ENCODE measurements around the gene TRIO. TPM values are rescaled to one million over a fixed set of nuclear protein-coding genes. Genes with fewer than 3 reads are reported as not detected.

TRIO gene
- total RNA-seq, 1 experiment from 2014 or later = 99.8 TPM

GRCh38 chr5:14426521-14426920 lies 283.4 kb downstream of the TRIO start:
- POLR2A ChIA-PET (ENCODE audit: low non-redundant PET) = no interaction called here
- TF ChIP-seq EZH2 (IDR thresholded peaks at IDR 0.05; ENCODE audit: borderline replicate concordance, low read depth, low read length, poor library complexity, severe bottlenecking) (no peak), CTCF (conservative IDR thresholded peaks at IDR 0.05; ENCODE audit: low read depth, low read length) (no peak)
- no peaks in the 10 kb centered on the region for H3K9me3 ChIP-seq (ENCODE audit: low read depth, low read length, poor library complexity, severe bottlenecking)
- no peaks in the 10 kb centered on the region for H3K4me1 ChIP-seq (ENCODE audit: insufficient read depth, low read length, poor library complexity, severe bottlenecking)
- intact Hi-C loops (cut with micrococcal nuclease; ENCODE audit: unreplicated experiment) = no loop called here
- no peak overlapping the region for H3K4me3 ChIP-seq (ENCODE audit: low read depth, low read length, poor library complexity, severe bottlenecking)
- H3K27me3 ChIP-seq (replicated peaks; ENCODE audit: insufficient read depth, low read depth, low read length, poor library complexity) = no peaks in the 10 kb centered on the region
- peaks cover 2% of the 10 kb centered on the region for H3K36me3 ChIP-seq (ENCODE audit: insufficient read depth, low read length, poor library complexity, severe bottlenecking)
- no peak for DNase-seq (ENCODE audit: low spot score)
- CTCF ChIA-PET = no interaction called here
- BruUV-seq (replicated peaks) = no TSS peak
- no peak overlapping the region for H3K27ac ChIP-seq (ENCODE audit: low read depth, low read length, poor library complexity, severe bottlenecking)

- intact Hi-C loops (cut with micrococcal nuclease; ENCODE audit: unreplicated experiment) = no loop called here
- no peaks in the 10 kb centered on the region for H3K27me3 ChIP-seq (replicated peaks; ENCODE audit: insufficient read depth, low read depth, low read length, poor library complexity)
- H3K4me3 ChIP-seq (ENCODE audit: low read depth, low read length, poor library complexity, severe bottlenecking) = no peak overlapping the region
- no peak overlapping the region for H3K27ac ChIP-seq (ENCODE audit: low read depth, low read length, poor library complexity, severe bottlenecking)
- no TSS peak for BruUV-seq (replicated peaks)
- CTCF ChIA-PET = no interaction called here
- DNase-seq (ENCODE audit: low spot score) = no peak
- H3K9me3 ChIP-seq (ENCODE audit: low read depth, low read length, poor library complexity, severe bottlenecking) = no peaks in the 10 kb centered on the region
- peaks cover 2% of the 10 kb centered on the region for H3K36me3 ChIP-seq (ENCODE audit: insufficient read depth, low read length, poor library complexity, severe bottlenecking)
- TF ChIP-seq EZH2 (IDR thresholded peaks at IDR 0.05; ENCODE audit: borderline replicate concordance, low read depth, low read length, poor library complexity, severe bottlenecking) = no peak
- TF ChIP-seq CTCF (conservative IDR thresholded peaks at IDR 0.05; ENCODE audit: low read depth, low read length) = no peak
- H3K4me1 ChIP-seq (ENCODE audit: insufficient read depth, low read length, poor library complexity, severe bottlenecking) = no peaks in the 10 kb centered on the region
- POLR2A ChIA-PET (ENCODE audit: low non-redundant PET) = no interaction called here
Measured at GRCh38 chr5:14428302-14429081, 285.4 kb downstream of the TRIO start.

- Histone ChIP-seq H3K4me1 (ENCODE audit: insufficient read depth, low read length, poor library complexity, severe bottlenecking) (no peaks in the 10 kb centered on the region), H3K27me3 (replicated peaks; ENCODE audit: insufficient read depth, low read depth, low read length, poor library complexity) (no peaks in the 10 kb centered on the region), H3K36me3 (ENCODE audit: insufficient read depth, low read length, poor library complexity, severe bottlenecking) (peaks cover 2% of the 10 kb centered on the region), H3K9me3 (ENCODE audit: low read depth, low read length, poor library complexity, severe bottlenecking) (no peaks in the 10 kb centered on the region), H3K4me3 (ENCODE audit: low read depth, low read length, poor library complexity, severe bottlenecking) (no peak overlapping the region), H3K27ac (ENCODE audit: low read depth, low read length, poor library complexity, severe bottlenecking) (no peak overlapping the region)
- DNase-seq (ENCODE audit: low spot score) = no peak
- CTCF ChIA-PET = no interaction called here
- POLR2A ChIA-PET (ENCODE audit: low non-redundant PET) = no interaction called here
- BruUV-seq (replicated peaks) = no TSS peak
- no peak for TF ChIP-seq CTCF (conservative IDR thresholded peaks at IDR 0.05; ENCODE audit: low read depth, low read length)
- no peak for TF ChIP-seq EZH2 (IDR thresholded peaks at IDR 0.05; ENCODE audit: borderline replicate concordance, low read depth, low read length, poor library complexity, severe bottlenecking)
- intact Hi-C loops (cut with micrococcal nuclease; ENCODE audit: unreplicated experiment) = no loop called here
Measured at GRCh38 chr5:14429101-14430050, 286.2 kb downstream of the TRIO start.

All from A673 (cell line).